ENCODE data around the gene GNAI1. TPM values are rescaled to one million over a fixed set of nuclear protein-coding genes. Genes with fewer than 3 reads are reported as not detected.

Gene GNAI1
- total RNA-seq, 1 donor from 2014 or later: 132 TPM

DNA sequence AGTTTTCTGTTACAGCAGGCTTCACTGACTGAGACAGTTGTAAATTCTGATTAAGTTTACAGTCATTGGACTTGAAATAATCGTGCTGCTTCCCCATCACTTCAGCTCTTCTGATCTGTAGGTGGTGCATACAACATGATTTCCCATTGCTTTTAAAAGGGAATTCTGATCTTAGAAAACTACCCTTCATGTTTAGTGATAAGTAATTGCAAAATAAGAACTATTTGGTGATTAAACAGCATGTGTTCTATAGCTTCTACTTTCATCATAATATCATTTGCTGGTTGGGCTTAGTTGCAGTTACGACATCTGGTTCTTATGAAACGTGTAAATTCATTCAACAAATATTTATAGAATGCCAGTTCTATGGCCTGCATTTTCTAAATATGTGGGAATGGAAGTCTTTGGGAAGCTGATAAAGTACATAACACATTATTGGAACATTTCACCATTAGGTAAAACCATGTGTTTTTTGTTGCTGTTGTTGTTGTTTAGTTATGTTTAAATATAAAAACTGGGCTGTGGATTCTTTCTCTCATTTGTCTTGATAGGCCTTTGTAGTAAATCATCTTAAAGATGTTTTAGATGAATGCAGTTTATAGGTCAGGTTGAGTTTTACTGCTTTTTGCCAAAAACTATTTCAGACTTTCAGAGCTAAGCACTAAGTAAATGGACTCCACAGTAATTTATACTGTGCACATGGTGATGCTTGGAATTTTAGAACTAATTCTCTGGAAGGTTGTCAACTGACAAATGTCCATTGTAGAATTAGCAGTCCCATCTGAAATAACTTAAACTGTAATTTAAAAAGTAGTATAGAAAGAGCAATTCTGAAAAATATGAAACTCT is 13.1 kb downstream of the GNAI1 start:
- Mint-ChIP-seq H3K4me1 (ENCODE audit: unreplicated experiment) (peaks cover 72% of the 10 kb centered on the region), H3K36me3 (ENCODE audit: low read depth, unreplicated experiment) (no peaks in the 10 kb centered on the region), H3K27ac (ENCODE audit: unreplicated experiment) (no peak overlapping the region), H3K9me3 (ENCODE audit: unreplicated experiment) (no peaks in the 10 kb centered on the region), H3K4me3 (ENCODE audit: unreplicated experiment) (no peak overlapping the region), H3K27me3 (ENCODE audit: unreplicated experiment) (peaks cover 4% of the 10 kb centered on the region)
- TF ChIP-seq CTCF (IDR thresholded peaks at IDR 0.05; ENCODE audit: unreplicated experiment): no peak
- DNase-seq (ENCODE audit: low spot score): no peak

DNA sequence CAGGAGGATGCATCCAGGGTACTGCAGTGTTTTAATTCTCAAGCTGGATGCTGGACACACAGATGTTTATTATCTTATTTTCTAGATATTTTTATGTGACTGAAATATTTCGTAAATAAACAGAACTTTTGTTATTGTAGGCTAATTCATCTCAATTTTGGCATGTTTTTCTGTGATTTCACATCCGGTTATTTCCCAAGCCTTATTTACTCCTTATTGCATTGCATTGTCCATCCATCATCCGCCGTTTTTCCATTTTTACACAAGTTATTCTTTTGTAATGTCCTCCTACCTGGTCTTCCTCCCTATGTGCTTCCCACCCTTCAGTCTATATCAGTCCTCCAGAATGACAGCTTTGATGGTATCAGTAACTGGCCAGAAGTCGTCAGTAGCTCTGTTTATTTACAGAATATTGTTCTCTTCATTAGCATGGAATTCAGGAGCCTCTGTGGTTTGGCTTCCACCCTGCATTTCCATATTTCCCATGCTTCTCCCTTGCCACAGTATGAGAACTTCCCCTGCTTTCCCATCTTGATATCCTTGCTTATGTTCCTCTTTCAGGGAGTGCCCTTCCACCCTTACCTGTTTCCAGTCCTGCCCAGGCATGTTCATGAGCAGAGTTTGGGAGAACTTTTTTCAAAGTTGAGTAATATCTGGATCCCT is 16.1 kb downstream of the GNAI1 start:
- Mint-ChIP-seq H3K36me3 (ENCODE audit: low read depth, unreplicated experiment) (no peaks in the 10 kb centered on the region), H3K9me3 (ENCODE audit: unreplicated experiment) (no peaks in the 10 kb centered on the region), H3K4me1 (ENCODE audit: unreplicated experiment) (peaks cover 59% of the 10 kb centered on the region), H3K27ac (ENCODE audit: unreplicated experiment) (peak overlapping the region; percentile 54), H3K27me3 (ENCODE audit: unreplicated experiment) (peaks cover 5% of the 10 kb centered on the region), H3K4me3 (ENCODE audit: unreplicated experiment) (no peak overlapping the region)
- DNase-seq (ENCODE audit: low spot score): no peak
- TF ChIP-seq CTCF (IDR thresholded peaks at IDR 0.05; ENCODE audit: unreplicated experiment): no peak

DNA sequence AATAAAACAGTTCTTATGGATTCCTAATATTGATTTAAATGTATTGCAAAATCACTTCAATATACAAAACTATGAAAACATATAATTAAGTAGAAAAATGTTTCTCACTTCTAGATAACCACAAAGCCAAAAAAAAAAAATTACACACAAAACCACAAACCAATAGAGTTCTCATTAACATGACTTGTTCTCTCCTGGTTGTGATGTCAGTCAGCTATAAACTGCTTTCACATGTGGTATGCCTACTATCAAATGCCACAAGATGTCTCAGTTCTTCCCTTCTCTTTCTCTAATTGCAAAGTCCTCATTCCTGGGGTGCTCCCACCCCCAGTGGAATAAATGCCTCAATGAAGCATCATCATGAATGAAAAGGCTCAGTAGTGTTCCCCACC is 16.6 kb downstream of the GNAI1 start:
- Mint-ChIP-seq H3K4me3 (ENCODE audit: unreplicated experiment) (no peak overlapping the region), H3K27me3 (ENCODE audit: unreplicated experiment) (peaks cover 5% of the 10 kb centered on the region), H3K27ac (ENCODE audit: unreplicated experiment) (peak overlapping the region; percentile 59), H3K4me1 (ENCODE audit: unreplicated experiment) (peaks cover 53% of the 10 kb centered on the region), H3K36me3 (ENCODE audit: low read depth, unreplicated experiment) (no peaks in the 10 kb centered on the region), H3K9me3 (ENCODE audit: unreplicated experiment) (no peaks in the 10 kb centered on the region)
- no peak for DNase-seq (ENCODE audit: low spot score)
- TF ChIP-seq CTCF (IDR thresholded peaks at IDR 0.05; ENCODE audit: unreplicated experiment): no peak

- Mint-ChIP-seq H3K27ac (ENCODE audit: unreplicated experiment) (peak overlapping the region; percentile 42), H3K27me3 (ENCODE audit: unreplicated experiment) (peaks cover 6% of the 10 kb centered on the region), H3K36me3 (ENCODE audit: low read depth, unreplicated experiment) (no peaks in the 10 kb centered on the region), H3K9me3 (ENCODE audit: unreplicated experiment) (no peaks in the 10 kb centered on the region), H3K4me3 (ENCODE audit: unreplicated experiment) (no peak overlapping the region), H3K4me1 (ENCODE audit: unreplicated experiment) (peaks cover 53% of the 10 kb centered on the region)
- no peak for DNase-seq (ENCODE audit: low spot score)
- no peak for TF ChIP-seq CTCF (IDR thresholded peaks at IDR 0.05; ENCODE audit: unreplicated experiment)
Observed at GRCh38 chr7:80153446-80153845, 18.8 kb downstream of the GNAI1 start.
